ENCODE measurements around the gene CKM. TPM values are rescaled to one million over a fixed set of nuclear protein-coding genes. Genes with fewer than 3 reads are reported as not detected.
A peak's percentile ranks its signal among the peaks of the same experiment; 100 is the strongest.

CKM gene
- total and polyA plus RNA-seq, 10 of the 15 experiments (the other 5 are each of a cell fraction or from before 2014, with no cell fraction given) = 0.08 to 0.14 (median 0.13) TPM; not detected in 5

DNA sequence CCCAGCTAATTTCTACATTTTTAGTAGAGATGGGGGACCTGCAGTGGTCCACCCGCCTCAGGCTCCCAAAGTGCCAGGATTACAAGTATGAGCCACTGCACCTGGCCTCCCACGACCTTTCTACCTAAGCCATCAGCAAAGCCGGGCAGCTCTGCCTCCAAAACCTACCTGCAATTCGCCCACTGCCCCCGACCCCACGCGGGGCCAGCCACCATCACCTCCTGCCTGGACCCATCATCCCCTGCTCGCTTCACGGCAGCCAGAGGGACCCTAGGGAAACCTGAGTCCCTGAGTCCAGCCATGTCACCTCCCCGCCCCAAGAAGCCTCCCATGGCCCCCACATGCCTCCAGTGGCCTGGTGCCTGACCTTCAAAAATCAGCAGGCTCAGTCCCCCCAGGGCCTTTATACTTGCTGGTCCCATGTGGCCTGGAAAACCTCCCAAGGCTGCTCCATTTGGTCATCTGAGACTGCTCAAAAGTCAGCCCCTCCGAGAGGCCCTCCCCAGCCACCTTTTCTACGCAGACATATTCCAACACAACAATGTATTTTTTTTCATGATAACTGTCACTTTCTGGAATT lies 35.6 kb upstream of the CKM start:
- no peak overlapping the region for H3K4me3 ChIP-seq
- BruUV-seq (replicated peaks) = TSS peak; percentile 45
- intact Hi-C loops (cut with micrococcal nuclease; ENCODE audit: unreplicated experiment) (no loop called here), in situ Hi-C loops (cut with MboI) (no loop called here)
- TF ChIP-seq, protein P1, sequence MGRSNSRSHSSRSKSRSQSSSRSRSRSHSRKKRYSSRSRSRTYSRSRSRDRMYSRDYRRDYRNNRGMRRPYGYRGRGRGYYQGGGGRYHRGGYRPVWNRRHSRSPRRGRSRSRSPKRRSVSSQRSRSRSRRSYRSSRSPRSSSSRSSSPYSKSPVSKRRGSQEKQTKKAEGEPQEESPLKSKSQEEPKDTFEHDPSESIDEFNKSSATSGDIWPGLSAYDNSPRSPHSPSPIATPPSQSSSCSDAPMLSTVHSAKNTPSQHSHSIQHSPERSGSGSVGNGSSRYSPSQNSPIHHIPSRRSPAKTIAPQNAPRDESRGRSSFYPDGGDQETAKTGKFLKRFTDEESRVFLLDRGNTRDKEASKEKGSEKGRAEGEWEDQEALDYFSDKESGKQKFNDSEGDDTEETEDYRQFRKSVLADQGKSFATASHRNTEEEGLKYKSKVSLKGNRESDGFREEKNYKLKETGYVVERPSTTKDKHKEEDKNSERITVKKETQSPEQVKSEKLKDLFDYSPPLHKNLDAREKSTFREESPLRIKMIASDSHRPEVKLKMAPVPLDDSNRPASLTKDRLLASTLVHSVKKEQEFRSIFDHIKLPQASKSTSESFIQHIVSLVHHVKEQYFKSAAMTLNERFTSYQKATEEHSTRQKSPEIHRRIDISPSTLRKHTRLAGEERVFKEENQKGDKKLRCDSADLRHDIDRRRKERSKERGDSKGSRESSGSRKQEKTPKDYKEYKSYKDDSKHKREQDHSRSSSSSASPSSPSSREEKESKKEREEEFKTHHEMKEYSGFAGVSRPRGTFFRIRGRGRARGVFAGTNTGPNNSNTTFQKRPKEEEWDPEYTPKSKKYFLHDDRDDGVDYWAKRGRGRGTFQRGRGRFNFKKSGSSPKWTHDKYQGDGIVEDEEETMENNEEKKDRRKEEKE (IDR thresholded peaks at IDR 0.05) = no peak
- TF ChIP-seq, protein P2, sequence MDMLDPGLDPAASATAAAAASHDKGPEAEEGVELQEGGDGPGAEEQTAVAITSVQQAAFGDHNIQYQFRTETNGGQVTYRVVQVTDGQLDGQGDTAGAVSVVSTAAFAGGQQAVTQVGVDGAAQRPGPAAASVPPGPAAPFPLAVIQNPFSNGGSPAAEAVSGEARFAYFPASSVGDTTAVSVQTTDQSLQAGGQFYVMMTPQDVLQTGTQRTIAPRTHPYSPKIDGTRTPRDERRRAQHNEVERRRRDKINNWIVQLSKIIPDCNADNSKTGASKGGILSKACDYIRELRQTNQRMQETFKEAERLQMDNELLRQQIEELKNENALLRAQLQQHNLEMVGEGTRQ (IDR thresholded peaks at IDR 0.05; ENCODE audit: borderline replicate concordance, low read depth, low read length) = no peak
- TF ChIP-seq NFIC (IDR thresholded peaks at IDR 0.05; ENCODE audit: low read depth, low read length) (no peak), SMAD5 (IDR thresholded peaks at IDR 0.05; ENCODE audit: low read depth) (no peak), NRF1 (conservative IDR thresholded peaks at IDR 0.05; ENCODE audit: low read depth, low read length) (no peak), ZNF622 (IDR thresholded peaks at IDR 0.05) (no peak), PAX8 (IDR thresholded peaks at IDR 0.05) (no peak), YBX1 (IDR thresholded peaks at IDR 0.05) (no peak), ETV6 (conservative IDR thresholded peaks at IDR 0.05 in 1 of 2, IDR thresholded peaks at IDR 0.05 in 1 of 2; ENCODE audit: borderline replicate concordance in 1 of 2, low read depth in 1 of 2) (no peak), GATAD2B (conservative IDR thresholded peaks at IDR 0.05; ENCODE audit: low read depth) (no peak), NBN (IDR thresholded peaks at IDR 0.05) (no peak), BRCA1 (IDR thresholded peaks at IDR 0.05; ENCODE audit: low read depth, low read length) (no peak), PML (IDR thresholded peaks at IDR 0.05; ENCODE audit: low read length) (no peak), DPF2 (IDR thresholded peaks at IDR 0.05) (no peak), ESRRA (IDR thresholded peaks at IDR 0.05; ENCODE audit: low read length) (no peak), ZNF274 (IDR thresholded peaks at IDR 0.05; ENCODE audit: insufficient read depth, insufficient read length) (no peak)
- TF ChIP-seq, protein P3, sequence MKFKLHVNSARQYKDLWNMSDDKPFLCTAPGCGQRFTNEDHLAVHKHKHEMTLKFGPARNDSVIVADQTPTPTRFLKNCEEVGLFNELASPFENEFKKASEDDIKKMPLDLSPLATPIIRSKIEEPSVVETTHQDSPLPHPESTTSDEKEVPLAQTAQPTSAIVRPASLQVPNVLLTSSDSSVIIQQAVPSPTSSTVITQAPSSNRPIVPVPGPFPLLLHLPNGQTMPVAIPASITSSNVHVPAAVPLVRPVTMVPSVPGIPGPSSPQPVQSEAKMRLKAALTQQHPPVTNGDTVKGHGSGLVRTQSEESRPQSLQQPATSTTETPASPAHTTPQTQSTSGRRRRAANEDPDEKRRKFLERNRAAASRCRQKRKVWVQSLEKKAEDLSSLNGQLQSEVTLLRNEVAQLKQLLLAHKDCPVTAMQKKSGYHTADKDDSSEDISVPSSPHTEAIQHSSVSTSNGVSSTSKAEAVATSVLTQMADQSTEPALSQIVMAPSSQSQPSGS (IDR thresholded peaks at IDR 0.05; ENCODE audit: low read length) = no peak
- TF ChIP-seq, protein P4, sequence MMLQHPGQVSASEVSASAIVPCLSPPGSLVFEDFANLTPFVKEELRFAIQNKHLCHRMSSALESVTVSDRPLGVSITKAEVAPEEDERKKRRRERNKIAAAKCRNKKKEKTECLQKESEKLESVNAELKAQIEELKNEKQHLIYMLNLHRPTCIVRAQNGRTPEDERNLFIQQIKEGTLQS (IDR thresholded peaks at IDR 0.05; ENCODE audit: borderline replicate concordance, extremely low read depth, low read depth, low read length) = no peak
- POLR2A ChIA-PET = no interaction called here
- no peaks in the 10 kb centered on the region for H3K27me3 ChIP-seq (replicated peaks in 1 of 2; ENCODE audit: control insufficient read depth in 2 of 2, insufficient read depth in 2 of 2, low read length in 1 of 2)
- no peak overlapping the region for H3K9ac ChIP-seq (ENCODE audit: control insufficient read depth, insufficient read depth, low read length)
- no peak overlapping the region for H3K4me2 ChIP-seq (ENCODE audit: control insufficient read depth, insufficient read depth)
- SMC1A ChIA-PET (ENCODE audit: uncharacterized antibody, unreplicated experiment) = interaction anchor here (0.6 kb wide), 1 partner anchor 9 kb away, joined by 3 read pairs; no protein-coding TSS in a partner anchor
- H3K27ac ChIP-seq (ENCODE audit: control insufficient read depth, insufficient read depth) = no peak overlapping the region
- RAD21 ChIA-PET (ENCODE audit: unreplicated experiment) = no interaction called here
- H4K20me1 ChIP-seq (ENCODE audit: control insufficient read depth, insufficient read depth) = no peaks in the 10 kb centered on the region
- CTCF ChIA-PET = no interaction called here
- WGBS (ENCODE audit: insufficient coverage, insufficient replicate concordance, low lambda C conversion rate, missing lambda C conversion rate) = 88% methylated on average over 12 of the region's 12 CpGs
- no peak for FAIRE-seq
- no peak for ATAC-seq
- H3K4me1 ChIP-seq (ENCODE audit: control insufficient read depth, insufficient read depth, low read length) = no peaks in the 10 kb centered on the region
- H2AFZ ChIP-seq (ENCODE audit: control insufficient read depth, low read depth, low read length) = no peak overlapping the region
- no peaks in the 10 kb centered on the region for H3K9me3 ChIP-seq (replicated peaks; ENCODE audit: control insufficient read depth, insufficient read depth, low read length)
- peaks cover 3 to 5% of the 10 kb centered on the region in 2 experiments; a peak in 3 of 4 replicates for H3K36me3 ChIP-seq (ENCODE audit: control insufficient read depth in 2 of 2, insufficient read depth in 2 of 2, low read length in 1 of 2)
- DNase-seq (ENCODE audit: low read depth, low spot score) = no peak
- no peaks in the 10 kb centered on the region for H3K79me2 ChIP-seq (ENCODE audit: control insufficient read depth, insufficient read depth, low read length)
